ENCODE results near the gene KRTAP5-6. TPM values are rescaled to one million over a fixed set of nuclear protein-coding genes. Genes with fewer than 3 reads are reported as not detected.

The KRTAP5-6 gene
- total RNA-seq, 2 donors from 2014 or later = not detected

- Histone ChIP-seq H3K4me3 (no peak overlapping the region), H3K9me3 (no peaks in the 10 kb centered on the region), H3K27ac (no peak overlapping the region), H3K27me3 (replicated peaks; ENCODE audit: insufficient read depth) (no peaks in the 10 kb centered on the region), H3K4me1 (ENCODE audit: control insufficient read depth in 1 of 2, low read depth in 2 of 2) (peaks cover 5 to 16% of the 10 kb centered on the region in 2 donors), H3K36me3 (no peaks in the 10 kb centered on the region)
- no peak for TF ChIP-seq CTCF (IDR thresholded peaks at IDR 0.05)
- ATAC-seq (ENCODE audit: insufficient number of reproducible peaks, low FRiP score, low read depth) (no peak), DNase-seq (ENCODE audit: low spot score) (no peak)
Observed at GRCh38 chr11:1691878-1692707, 4.9 kb upstream of the KRTAP5-6 start.

- DNase-seq (ENCODE audit: low spot score) = no peak
- no peak overlapping the region for H3K27ac ChIP-seq
- TF ChIP-seq CTCF (IDR thresholded peaks at IDR 0.05) = no peak
- H3K4me3 ChIP-seq = no peak overlapping the region
- no peak for ATAC-seq (ENCODE audit: insufficient number of reproducible peaks, low FRiP score, low read depth)
- H3K27me3 ChIP-seq (replicated peaks; ENCODE audit: insufficient read depth) = no peaks in the 10 kb centered on the region
- H3K9me3 ChIP-seq = no peaks in the 10 kb centered on the region
- H3K4me1 ChIP-seq (ENCODE audit: control insufficient read depth in 1 of 2, low read depth in 2 of 2) = peaks cover 5 to 16% of the 10 kb centered on the region in 2 donors
- no peaks in the 10 kb centered on the region for H3K36me3 ChIP-seq
Observed at GRCh38 chr11:1692708-1693326, 4.2 kb upstream of the KRTAP5-6 start.

GRCh38 chr11:1693327-1694063, 3.5 kb upstream of the KRTAP5-6 start:
- Histone ChIP-seq H3K36me3 (no peaks in the 10 kb centered on the region), H3K4me1 (ENCODE audit: control insufficient read depth in 1 of 2, low read depth in 2 of 2) (peaks cover 5 to 16% of the 10 kb centered on the region in 2 donors), H3K4me3 (peak overlapping the region; percentile 37), H3K27me3 (replicated peaks; ENCODE audit: insufficient read depth) (no peaks in the 10 kb centered on the region), H3K27ac (peak overlapping the region in 1 of 2 donors; percentile 81), H3K9me3 (no peaks in the 10 kb centered on the region)
- ATAC-seq (ENCODE audit: insufficient number of reproducible peaks, low FRiP score, low read depth) = no peak
- peak; percentile 91 for TF ChIP-seq CTCF (IDR thresholded peaks at IDR 0.05)
- DNase-seq (ENCODE audit: low spot score) = peak; percentile 15

GRCh38 chr11:1694064-1694845, 2.7 kb upstream of the KRTAP5-6 start:
- DNase-seq (ENCODE audit: low spot score) = peak; percentile 36
- peak; percentile 96 for TF ChIP-seq CTCF (IDR thresholded peaks at IDR 0.05)
- H3K4me1 ChIP-seq (ENCODE audit: control insufficient read depth in 1 of 2, low read depth in 2 of 2) = peaks cover 5 to 16% of the 10 kb centered on the region in 2 donors
- ATAC-seq (ENCODE audit: insufficient number of reproducible peaks, low FRiP score, low read depth) = no peak
- no peak overlapping the region for H3K27ac ChIP-seq
- no peaks in the 10 kb centered on the region for H3K27me3 ChIP-seq (replicated peaks; ENCODE audit: insufficient read depth)
- no peaks in the 10 kb centered on the region for H3K36me3 ChIP-seq
- H3K9me3 ChIP-seq = no peaks in the 10 kb centered on the region
- peak overlapping the region; percentile 37 for H3K4me3 ChIP-seq
